Epithelial cell of prostate (primary cell): Measurements from ENCODE around the gene TMEM63C.

Source experiments
- DNase-seq: peaks from one replicate; pipeline ENCODE4 v3.0.0-alpha.2; 2011; ENCODE audit warnings: low read depth, low spot score
- H3K27ac ChIP-seq: fragments of 450-650 bp; 2 replicates; pipeline ENCODE4 v1.5.1; 2017; ENCODE audit warnings: mild to moderate bottlenecking

The TMEM63C gene

DNA sequence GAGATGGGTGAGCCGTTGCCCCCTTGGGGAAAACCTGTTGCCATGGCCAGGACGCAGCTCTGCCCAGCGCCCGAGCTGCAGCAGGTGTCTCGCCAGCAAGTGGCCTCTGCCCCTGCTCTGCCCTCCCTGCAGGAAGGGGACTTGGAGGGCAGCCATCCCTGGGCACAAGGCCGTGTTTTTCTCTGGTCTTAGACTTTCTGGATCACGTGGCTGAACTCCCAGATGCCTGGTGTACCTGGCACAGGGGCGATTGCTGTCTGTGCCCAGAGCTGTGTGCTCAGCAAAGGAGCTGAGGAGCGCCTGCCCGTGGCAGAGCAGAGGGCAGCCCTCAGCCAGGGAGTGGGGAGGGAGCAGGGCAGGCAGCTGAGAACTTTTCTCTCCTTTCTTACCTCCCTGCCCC, 38.0 kb downstream of the TMEM63C start:
- H3K27ac ChIP-seq: no peak overlapping the region
- no peak for DNase-seq

DNA sequence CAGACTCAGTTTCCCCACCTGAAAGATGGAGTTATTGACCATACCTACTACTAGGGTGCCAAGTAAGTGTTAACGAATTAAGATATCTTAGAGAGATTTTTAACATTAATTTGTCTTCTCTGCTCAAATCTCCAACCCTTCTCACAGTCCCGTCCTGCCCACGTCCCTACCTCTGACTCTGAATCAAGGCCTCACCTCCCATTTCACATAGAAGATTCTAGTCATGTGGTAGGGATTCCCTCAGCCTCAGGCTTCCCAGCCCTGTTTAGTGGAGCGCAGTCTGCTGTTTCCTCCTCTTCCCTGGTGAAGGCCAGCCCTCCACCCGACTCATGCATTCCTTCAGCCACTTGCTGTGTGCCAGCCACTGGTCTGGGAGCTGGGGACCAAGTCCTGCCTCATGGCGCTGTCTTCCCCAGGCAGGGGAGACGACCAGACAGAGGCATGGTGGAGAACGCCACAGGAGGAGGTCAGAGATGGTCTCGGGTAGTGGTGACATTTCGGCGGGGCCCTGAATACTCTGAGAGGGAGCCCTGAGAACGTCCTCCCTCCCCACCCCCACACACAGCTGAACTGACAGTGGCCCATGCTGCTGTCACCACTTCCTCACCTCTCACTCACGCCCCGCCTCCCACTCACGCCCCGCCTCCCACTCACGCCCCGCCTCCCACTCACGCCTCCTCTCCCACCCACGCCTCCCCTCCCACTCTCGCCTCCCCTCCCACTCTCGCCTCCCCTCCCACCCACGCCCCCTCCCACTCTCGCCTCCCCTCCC, 38.8 kb downstream of the TMEM63C start:
- no peak overlapping the region for H3K27ac ChIP-seq
- no peak for DNase-seq

DNA sequence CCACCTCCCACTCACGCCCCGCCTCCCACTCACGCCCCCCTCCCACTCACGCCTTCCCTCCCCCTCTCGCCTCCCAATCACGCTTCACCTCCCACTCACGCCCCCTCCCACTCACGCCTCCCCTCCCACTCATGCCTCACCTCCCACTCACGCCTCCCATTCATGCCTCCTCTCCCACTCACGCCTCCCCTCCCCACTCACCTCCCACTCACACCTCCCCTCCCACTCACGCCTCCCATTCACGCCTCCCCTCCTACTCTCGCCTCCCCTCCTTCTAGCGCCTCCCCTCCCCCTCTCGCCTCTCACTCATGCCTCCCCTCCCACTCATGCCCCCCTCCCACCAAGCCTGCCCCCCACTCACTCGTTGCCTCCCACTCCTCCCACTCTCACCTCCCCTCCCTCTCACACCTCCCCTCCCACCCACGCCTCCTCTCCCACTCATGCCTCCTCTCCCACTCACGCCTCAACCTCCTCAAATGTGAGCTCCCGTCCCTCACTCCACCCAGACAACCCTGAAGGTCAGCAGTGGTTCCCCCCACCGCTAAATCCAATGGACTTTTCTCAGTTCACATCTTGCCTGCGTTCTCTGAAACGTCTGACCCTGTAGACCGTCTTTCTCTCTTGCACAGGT, 39.8 kb downstream of the TMEM63C start:
- H3K27ac ChIP-seq: no peak overlapping the region
- DNase-seq: no peak

DNA sequence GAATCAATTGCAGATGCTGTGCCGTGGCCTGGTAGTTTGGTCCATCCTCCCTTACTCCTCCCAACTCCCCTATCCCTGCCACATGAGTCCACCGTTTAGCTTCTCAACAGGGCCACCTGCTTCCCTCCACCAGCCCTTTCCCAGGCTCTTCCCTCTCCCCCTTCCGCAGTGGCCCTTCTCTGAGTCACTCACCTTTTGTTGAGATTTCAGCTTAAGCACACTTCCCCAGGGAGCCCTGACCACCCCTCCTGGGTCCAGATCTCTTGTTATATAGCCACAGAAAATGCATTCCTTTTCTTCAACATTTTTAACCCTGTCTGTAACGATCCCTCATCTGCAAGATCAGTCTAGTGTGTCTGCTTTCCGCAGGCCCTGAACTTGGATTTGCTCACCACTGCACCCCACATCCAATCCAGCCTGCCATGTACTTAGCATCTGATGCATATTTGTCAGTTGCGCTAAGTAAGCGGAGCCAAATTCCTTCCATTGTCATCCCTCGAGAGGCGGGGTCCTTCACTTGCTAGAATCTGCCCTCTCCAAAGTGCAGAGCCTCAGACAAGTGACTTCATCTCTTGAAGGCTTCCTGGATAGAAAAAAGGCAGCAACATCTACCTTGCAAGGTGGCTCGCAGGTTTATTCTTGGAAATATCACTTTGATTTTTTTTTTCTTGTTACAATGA, 41.1 kb downstream of the TMEM63C start:
- no peak overlapping the region for H3K27ac ChIP-seq
- no peak for DNase-seq

DNA sequence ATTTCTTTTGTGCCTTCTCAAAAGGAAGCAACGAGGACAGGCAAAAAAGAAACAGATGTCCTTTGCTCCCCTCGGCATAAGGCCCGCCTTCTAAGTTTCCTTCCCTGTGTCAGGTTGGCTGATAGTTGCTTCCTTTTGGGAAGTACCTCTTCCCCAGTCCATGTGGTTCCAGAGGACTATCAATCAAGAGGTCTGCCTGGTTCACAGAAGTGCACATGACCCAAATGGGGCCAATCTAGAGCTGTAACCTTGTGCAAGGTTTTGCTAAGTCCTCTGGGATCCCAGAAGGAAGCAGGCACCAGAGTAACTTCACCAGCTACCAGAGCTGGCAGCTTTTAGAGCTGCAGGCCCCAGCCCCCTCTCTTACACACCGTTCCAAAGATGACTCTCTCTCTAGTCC, 42.6 kb downstream of the TMEM63C start:
- no peak for DNase-seq

DNA sequence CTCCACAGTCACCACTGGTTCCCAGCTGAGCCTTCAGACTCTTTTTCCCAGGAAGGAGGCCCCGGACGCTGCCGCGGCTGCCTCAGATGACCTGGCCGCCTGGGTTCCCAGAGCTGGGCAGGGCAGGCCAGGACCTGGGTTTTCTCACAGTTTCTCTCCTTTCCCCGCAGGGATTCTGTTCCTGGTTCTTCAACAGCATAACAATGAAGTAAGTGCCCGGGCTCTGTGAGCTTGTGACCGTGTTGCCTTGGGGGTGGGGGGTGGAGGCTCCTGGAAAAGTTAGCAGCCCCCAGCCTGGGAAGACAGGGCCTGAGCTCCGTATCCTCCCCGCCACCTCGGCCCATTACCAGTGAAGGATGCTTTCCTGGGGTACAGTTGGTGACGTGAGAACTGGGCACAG, 43.7 kb downstream of the TMEM63C start:
- no peak overlapping the region for H3K27ac ChIP-seq
- no peak for DNase-seq

More for the DNA sequence above, 42.6 kb downstream of the TMEM63C start:
- H3K27ac ChIP-seq: no peak overlapping the region

DNA sequence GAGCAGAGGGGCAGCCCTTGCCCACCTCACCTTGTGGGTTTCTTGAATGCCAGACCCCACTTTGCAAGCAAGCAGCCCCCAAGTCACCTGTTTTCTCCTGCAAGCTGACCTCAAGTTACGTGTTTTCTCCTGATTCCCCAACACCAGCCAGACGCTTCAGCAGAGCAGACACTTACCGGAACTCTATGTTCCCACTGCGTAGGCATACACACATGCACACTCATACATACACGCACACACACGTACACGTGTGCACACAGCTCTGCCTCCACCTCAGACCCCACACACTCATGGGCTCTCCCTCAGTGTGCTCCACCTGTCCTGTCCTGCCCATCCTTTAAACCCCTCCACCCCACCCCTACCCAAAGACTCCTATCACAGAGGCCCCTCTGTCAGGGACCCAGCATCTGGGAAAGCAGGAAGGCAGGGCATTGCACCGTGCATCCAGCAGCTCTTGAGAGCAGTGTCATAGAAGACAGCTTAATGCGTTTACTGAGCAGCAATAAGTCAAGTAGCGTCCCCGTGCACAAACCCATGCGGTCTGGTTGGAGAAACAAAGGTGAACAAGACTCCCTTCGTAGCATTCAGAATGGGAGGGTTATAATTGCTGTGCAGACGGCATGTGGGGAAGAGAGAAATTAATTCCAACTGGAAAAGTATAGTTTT, 44.4 kb downstream of the TMEM63C start:
- DNase-seq: no peak

DNA sequence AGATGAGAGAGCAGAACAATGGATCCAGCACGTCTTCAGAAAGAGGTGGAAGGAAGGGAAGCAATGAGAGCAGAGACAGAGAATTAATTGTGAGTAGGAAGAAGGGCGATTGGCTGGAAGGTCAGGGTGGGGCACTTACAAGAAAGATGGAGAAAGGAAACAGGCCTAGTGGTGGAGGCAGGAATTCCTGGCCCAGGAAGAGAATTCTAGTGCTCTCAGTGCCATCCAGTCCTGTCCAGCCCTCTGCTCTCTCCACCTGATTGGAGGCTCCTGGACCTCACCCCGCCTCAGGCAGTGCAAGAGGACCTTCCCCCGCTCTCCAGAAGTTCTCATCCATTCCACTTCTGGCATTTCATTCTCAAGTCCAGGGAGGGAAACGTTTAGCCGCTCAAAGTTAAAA, 46.5 kb downstream of the TMEM63C start:
- H3K27ac ChIP-seq: no peak overlapping the region
- no peak for DNase-seq

More for the DNA sequence above, 44.4 kb downstream of the TMEM63C start:
- no peak overlapping the region for H3K27ac ChIP-seq

DNA sequence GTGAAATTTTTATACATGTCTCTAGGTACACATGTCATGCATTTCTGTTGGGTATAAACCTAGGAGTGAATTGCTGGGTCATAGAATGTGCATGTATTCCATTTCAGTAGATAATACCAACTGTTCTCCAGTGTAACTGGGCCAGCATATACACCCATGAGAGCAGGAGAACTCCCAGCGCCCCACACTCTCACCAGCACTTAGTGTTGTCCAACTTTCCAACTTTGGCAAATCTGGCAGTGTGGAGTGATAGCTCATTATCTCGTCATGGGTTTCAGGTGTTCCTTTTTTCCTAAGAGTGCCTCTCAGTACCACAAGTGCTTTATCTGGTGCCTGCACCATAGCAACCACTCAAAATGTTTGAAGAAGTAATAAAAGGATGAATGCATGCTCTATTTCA, 49.3 kb downstream of the TMEM63C start:
- no peak for DNase-seq
- H3K27ac ChIP-seq: no peak overlapping the region

DNA sequence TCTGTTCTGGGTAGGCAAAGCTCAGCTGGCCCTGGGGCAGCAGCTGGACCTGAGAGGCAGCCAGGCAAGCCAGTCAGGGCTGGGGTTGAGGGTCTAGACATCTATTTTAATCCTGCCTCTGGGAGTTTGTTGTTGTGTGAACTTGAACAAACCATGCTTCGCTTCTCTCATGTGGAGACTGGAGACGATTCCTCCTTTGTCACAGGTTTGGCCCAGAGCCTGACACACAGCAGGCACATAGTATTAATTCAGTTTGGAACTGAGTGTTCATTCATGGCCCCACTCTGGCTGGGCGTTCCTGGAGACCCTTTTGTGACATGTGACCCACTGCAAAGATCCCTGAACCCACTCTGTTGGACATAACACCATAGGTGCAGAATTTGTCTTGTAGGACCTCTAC, 50.1 kb downstream of the TMEM63C start:
- H3K27ac ChIP-seq: no peak overlapping the region
- DNase-seq: no peak

DNA sequence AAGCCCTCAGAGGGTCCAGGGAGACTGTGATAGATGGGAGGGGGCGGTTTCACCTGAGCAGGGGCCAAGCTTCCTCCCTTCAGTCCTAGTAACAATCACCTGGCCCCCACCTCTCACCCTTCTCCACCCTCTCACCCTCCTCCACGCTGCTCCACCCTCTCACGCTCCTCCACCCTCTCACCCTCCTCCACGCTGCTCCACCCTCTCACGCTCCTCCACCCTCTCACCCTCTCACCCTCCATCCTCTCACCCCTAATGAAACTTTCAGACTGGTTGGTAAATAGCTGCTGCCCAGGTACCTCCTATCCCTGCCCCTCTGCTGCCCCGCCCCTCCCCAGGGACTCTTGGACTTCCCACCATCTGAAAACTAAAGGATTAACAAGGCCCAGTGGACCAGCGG, 55.2 kb downstream of the TMEM63C start:
- DNase-seq: no peak
- no peak overlapping the region for H3K27ac ChIP-seq

DNA sequence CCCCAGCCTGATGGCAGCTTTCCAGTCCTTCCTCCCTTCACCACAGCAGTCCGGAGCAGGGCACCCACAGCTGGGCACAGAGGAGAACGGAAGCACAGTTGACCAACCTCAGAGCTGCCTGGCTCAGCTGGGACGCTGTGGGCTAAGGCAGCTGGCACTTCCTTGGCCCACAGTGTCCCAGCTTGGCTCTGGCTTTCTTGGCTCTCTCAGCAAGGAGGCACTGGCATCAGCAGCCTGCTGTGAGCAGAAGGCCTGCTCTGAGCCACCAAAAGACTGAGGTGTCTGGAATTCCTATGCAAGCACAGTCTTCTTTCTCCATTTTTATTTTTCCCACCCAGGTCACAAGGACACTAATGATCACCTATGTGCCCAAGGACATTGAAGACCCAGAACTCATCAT, 56.8 kb downstream of the TMEM63C start:
- DNase-seq: no peak
- H3K27ac ChIP-seq: no peak overlapping the region

DNA sequence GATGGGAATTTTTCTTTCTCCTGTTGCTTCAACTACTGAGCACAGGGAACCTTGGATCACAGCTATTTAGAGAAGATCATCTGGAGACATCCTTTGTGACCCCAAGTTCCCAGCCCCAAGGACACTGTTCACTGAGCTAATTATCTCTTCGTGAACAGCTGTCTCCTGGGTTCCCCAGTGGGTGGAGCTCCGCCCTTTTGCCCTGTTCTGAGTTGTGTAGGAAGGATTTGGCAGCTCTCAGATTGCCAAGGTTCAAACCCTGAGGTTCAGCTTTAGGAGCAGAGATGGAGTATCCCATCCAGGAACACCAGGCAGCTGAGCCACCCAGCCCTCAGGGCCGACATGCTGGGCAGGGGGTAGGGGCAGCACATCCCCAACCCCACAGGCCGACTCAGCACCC, 57.4 kb downstream of the TMEM63C start:
- H3K27ac ChIP-seq: no peak overlapping the region
- DNase-seq: no peak

DNA sequence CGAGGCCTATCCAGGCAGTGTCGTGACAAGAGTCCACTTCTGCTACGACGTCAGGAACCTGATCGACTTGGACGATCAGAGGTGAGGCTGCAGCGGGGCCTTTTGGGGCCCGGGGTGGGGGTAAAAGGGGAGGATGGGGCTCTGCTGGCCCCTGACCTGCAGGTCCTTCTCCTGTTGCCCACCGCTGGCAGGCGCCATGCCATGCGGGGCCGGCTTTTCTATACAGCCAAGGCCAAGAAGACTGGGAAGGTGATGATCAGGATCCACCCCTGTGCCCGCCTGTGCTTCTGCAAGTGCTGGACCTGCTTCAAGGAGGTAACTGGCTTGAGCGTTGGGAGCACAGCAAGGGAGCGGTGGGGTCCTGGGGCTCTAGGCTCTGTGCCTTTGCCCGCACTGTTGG, 57.8 kb downstream of the TMEM63C start:
- H3K27ac ChIP-seq: no peak overlapping the region
- DNase-seq: no peak

DNA sequence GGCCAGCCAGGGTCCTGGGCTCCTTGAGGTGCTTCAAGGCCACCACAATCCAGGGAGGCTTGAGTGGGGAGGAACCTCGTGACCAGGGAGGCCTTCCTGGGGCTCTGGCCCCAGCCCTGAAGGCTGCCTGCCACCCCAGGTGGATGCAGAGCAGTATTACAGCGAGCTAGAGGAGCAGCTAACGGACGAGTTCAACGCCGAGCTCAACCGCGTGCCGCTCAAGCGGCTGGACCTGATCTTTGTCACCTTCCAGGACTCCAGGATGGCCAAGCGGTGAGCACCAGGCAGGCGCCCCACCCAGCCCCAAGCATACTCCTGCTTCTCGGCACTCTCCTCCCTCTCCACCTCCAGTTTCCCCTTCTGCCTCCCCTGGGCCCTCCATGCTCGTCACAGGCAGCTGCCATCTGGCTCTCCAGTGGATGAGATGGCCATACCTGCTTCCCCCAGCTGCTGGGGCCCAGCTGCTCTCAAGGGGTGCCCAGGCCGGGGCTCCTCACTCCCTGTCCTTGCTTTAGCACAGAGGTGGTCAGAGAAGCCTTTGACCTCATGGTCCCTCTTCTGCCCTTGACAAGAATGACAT, 58.8 kb downstream of the TMEM63C start:
- DNase-seq: no peak

DNA sequence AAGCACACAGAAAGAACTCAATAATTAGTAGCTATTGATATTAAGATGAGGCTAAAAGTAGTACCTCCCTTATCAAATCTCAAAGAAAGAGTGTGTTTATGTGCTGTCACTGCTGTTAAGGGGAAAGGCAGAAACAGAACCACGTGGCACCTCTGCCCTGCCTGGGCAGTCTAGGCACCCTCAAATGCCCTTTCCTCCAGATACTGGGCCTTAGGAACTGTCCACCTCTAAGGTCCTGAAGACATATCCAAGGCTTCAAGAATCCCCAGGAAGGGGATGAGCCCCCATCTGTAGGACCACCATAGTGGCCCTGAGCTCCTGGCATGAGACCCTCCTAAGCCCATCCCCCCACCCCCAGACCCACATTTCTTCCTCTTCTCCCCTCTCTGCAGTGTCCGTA, 60.4 kb downstream of the TMEM63C start:
- no peak for DNase-seq
- H3K27ac ChIP-seq: no peak overlapping the region

More for the DNA sequence above, 58.8 kb downstream of the TMEM63C start:
- H3K27ac ChIP-seq: no peak overlapping the region

DNA sequence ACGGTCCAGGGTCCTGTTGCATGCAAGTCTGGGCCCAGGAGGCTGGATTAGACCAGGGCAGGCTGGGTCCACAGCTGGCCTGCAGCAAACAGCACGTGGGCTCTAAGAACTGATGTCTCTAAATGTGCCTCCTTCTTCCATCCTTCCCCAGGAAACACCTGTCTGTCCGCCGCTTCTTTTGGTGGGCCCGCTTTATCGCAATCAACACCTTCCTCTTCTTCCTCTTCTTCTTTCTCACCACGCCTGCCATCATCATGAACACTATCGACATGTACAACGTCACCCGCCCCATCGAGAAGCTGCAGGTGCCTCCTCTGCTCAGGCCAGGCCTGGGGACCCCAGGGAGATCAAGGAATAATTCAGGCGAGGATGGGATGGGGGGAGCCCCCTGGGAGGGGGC, 61.2 kb downstream of the TMEM63C start:
- DNase-seq: no peak
- H3K27ac ChIP-seq: no peak overlapping the region

DNA sequence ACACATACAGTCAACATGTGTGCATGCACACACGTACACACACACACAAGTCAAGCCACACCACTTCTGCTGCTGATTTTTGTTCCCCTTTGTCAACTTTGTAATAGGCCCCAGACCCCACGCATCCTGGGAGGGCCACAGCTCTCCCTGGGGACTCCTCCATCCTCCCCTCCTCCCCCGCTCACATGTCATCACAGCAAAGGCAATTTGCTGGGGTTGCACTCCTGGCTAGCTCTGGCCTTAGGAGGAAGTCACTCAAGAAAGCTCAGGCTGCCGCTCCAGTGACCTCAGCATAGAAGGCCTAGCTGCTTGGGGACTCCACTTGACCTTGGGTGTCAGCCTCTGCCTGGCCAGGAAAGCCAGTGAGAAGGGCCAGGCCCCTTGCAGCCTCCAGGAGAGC, 62.3 kb downstream of the TMEM63C start:
- DNase-seq: no peak
- H3K27ac ChIP-seq: no peak overlapping the region

DNA sequence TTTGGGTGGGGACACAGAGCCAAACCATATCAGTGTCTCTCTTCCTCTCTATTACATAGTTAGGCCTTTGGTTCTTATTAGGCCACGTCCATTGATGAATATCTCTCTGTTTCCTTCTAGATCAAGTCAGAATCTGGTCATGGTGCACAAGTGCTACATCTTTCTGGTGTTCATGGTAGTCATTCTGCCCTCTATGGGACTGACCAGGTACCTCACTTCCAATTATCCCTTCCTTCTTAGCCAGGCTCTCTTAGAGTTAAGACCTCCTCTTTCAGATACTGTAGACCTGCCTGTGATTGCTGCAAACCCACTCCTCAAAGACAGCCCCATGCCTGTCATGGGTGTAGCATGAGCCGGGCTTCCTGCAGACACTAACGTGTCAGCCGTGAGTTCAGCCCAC, 64.2 kb downstream of the TMEM63C start:
- no peak overlapping the region for H3K27ac ChIP-seq
- DNase-seq: no peak

DNA sequence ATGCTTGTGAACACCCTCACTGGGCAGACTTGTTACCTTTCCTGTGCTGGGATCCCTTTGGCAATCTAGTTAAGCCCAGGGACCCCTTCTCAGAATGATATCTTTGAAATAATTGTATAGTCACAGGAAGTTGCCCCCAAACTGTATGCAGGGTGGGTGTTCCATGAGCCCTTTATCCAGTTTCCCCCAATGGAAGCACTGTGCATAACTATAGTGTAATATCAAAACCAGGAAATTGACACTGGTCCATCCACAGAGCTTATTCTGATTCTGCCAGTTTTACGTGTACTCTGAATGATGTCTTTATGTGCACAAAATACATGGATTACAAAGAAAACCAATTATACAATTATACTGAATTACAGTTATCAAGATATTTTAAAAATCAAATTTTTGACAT, 65.2 kb downstream of the TMEM63C start:
- no peak for DNase-seq
- H3K27ac ChIP-seq: no peak overlapping the region

DNA sequence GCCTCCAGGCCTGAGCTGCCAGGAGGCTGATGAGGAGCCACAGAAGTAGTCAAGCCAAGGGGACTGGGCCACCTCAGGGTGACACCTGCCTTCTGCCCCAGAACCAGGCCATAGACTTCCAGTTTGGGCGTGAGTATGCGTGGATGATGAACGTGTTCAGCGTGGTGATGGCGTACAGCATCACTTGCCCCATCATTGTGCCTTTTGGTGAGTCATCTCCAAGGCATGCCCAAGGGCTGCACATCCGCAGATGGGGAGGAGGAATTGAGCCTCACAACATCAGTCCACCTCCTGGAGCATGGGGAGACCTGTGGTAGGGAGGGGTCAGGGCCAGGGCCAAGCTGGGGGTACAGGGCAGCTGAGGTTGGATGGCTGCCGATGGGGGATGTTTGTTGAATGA, 67.1 kb downstream of the TMEM63C start:
- DNase-seq: no peak
- H3K27ac ChIP-seq: no peak overlapping the region
